CD4-positive, alpha-beta T cell (primary cell): Measurements from ENCODE around the gene AKAP9. TPM values are rescaled to one million over a fixed set of nuclear protein-coding genes. Genes with fewer than 3 reads are reported as not detected.

ENCODE experiments used
- ATAC-seq: fragments of 200-7000 bp; cut with Tn5 transposase; one replicate; pipeline ENCODE4 v1.10.0; 2022; ENCODE audit warnings: mild to moderate bottlenecking; ENCODE audit not compliant: poor library complexity
- CTCF ChIA-PET: fragments of 350-600 bp; sonication (Branson Sonifier 250); formaldehyde crosslinking; loops from one replicate; lab custom pipeline; 2021; ENCODE audit warnings: antibody characterized with exemption, inconsistent platforms; lab: Charles Lee
- POLR2A ChIA-PET: fragments of 350-600 bp; sonication (Branson Sonifier 250); formaldehyde crosslinking; loops from one replicate; lab custom pipeline; 2021; ENCODE audit warnings: antibody characterized with exemption, inconsistent platforms; lab: Charles Lee
- DNase-seq, 14 experiments: peaks; one replicate each; pipeline ENCODE4 v3.0.0-alpha.2; 2013 to 2020; ENCODE audit warnings: mixed read lengths in 2 of 14
- H3K27ac ChIP-seq, 2 donors: one replicate each; pipeline versions ENCODE4 v1.5.1 to v1.7.0; 2013; ENCODE audit warnings: low read length in 2 of 2, low read depth in 1 of 2, mild to moderate bottlenecking in 1 of 2
- H3K27me3 ChIP-seq, 2 experiments: 1 replicate in 1 of 2; 2 replicates in 1 of 2; pipeline versions ENCODE4 v1.6.1 to v1.7.0; 2013; ENCODE audit warnings: low read length in 2 of 2, control low read depth in 1 of 2, mild to moderate bottlenecking in 1 of 2, moderate library complexity in 1 of 2; ENCODE audit not compliant: insufficient read depth in 2 of 2, control insufficient read depth in 1 of 2
- H3K36me3 ChIP-seq: one replicate; pipeline ENCODE4 v1.6.1; 2013; ENCODE audit warnings: low read length, control low read depth; ENCODE audit not compliant: insufficient read depth
- H3K4me1 ChIP-seq: one replicate; pipeline ENCODE4 v1.6.1; 2013; ENCODE audit warnings: low read length, control low read depth; ENCODE audit not compliant: insufficient read depth
- H3K4me3 ChIP-seq: one replicate; pipeline ENCODE4 v1.5.1; 2013; ENCODE audit warnings: mild to moderate bottlenecking, low read length, moderate library complexity
- H3K9me3 ChIP-seq, 2 experiments: 1 replicate in 1 of 2; 2 replicates in 1 of 2; pipeline versions ENCODE4 v1.6.1 to v1.7.0; 2013; ENCODE audit warnings: low read length in 2 of 2, mild to moderate bottlenecking in 2 of 2, control low read depth in 1 of 2, moderate library complexity in 1 of 2; ENCODE audit not compliant: control insufficient read depth in 1 of 2, insufficient read depth in 1 of 2
- H3K27ac Mint-ChIP-seq: one replicate; pipeline ENCODE4 v1.8.0; 2020; ENCODE audit warnings: mixed read lengths
- H3K27me3 Mint-ChIP-seq: one replicate; pipeline ENCODE4 v1.8.0; 2021; ENCODE audit warnings: mixed read lengths
- H3K36me3 Mint-ChIP-seq: one replicate; pipeline ENCODE4 v1.8.0; 2021; ENCODE audit warnings: low read depth, mixed read lengths
- H3K4me1 Mint-ChIP-seq: one replicate; pipeline ENCODE4 v1.8.0; 2021; ENCODE audit warnings: low read depth, mixed read lengths
- H3K4me3 Mint-ChIP-seq: one replicate; pipeline ENCODE4 v1.8.0; 2020; ENCODE audit warnings: mild to moderate bottlenecking, mixed read lengths
- H3K9me3 Mint-ChIP-seq: one replicate; pipeline ENCODE4 v1.8.0; 2020; ENCODE audit warnings: mixed read lengths
- intact Hi-C, 2 experiments: fragments of 100-400 bp; cut with DNase I in 1 of 2; cut with micrococcal nuclease in 1 of 2; formaldehyde crosslinking; loops; one replicate each; pipeline versions ENCODE4 v1.15.1 to v1.9.0; 2023 to 2025; cut with DNase I, micrococcal nuclease
- total RNA-seq, 174 experiments: library from RNA in 2 of 174; stranded (reverse) in 2 of 174; gene quantifications; one replicate each; pipeline ENCODE4 v1.2.3 and lab custom pipeline; 2021 to 2026
- TF ChIP-seq, protein P1 (sequence below): fragments of 200-600 bp; IDR thresholded peaks from one replicate; pipeline ENCODE4 v1.8.0; 2022; ENCODE audit warnings: antibody characterized with exemption, mild to moderate bottlenecking

Gene AKAP9
- total RNA-seq, 2 experiments from 2014 or later = 62.5 to 64.8 TPM

DNA sequence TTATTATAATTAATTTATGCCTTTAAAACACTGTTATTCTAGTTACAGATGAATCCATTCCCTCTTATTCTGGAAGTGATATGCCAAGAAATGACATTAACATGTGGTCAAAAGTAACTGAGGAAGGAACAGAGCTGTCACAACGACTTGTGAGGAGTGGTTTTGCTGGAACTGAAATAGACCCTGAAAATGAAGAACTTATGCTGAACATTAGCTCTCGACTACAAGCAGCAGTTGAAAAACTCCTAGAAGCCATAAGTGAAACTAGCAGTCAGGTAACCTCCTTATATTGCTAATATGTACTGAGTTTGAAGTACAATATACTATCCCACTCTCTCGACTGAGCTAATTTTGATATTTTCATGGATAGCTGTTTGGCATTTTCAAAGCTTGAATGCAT, 112.0 kb downstream of the AKAP9 start:
- ChIA-PET CTCF (no interaction called here), POLR2A (no interaction called here)
- Histone ChIP-seq H3K27me3 (no peaks in the 10 kb centered on the region), H3K27ac (no peak overlapping the region), H3K4me3 (no peak overlapping the region), H3K4me1 (no peaks in the 10 kb centered on the region), H3K36me3 (peaks cover 30% of the 10 kb centered on the region), H3K9me3 (no peaks in the 10 kb centered on the region)
- no peaks in the 10 kb centered on the region for H3K9me3 Mint-ChIP-seq
- ATAC-seq (no peak), DNase-seq (no peak)
- H3K27ac Mint-ChIP-seq = no peak overlapping the region
- H3K27me3 Mint-ChIP-seq = no peaks in the 10 kb centered on the region
- peaks cover 18% of the 10 kb centered on the region for H3K4me1 Mint-ChIP-seq
- intact Hi-C loops = loop anchor here in 1 of 2 experiments (10.0 kb wide), 1 partner anchor 968 kb away; no protein-coding TSS in a partner anchor
- no peak overlapping the region for H3K4me3 Mint-ChIP-seq
- TF ChIP-seq, protein P1, sequence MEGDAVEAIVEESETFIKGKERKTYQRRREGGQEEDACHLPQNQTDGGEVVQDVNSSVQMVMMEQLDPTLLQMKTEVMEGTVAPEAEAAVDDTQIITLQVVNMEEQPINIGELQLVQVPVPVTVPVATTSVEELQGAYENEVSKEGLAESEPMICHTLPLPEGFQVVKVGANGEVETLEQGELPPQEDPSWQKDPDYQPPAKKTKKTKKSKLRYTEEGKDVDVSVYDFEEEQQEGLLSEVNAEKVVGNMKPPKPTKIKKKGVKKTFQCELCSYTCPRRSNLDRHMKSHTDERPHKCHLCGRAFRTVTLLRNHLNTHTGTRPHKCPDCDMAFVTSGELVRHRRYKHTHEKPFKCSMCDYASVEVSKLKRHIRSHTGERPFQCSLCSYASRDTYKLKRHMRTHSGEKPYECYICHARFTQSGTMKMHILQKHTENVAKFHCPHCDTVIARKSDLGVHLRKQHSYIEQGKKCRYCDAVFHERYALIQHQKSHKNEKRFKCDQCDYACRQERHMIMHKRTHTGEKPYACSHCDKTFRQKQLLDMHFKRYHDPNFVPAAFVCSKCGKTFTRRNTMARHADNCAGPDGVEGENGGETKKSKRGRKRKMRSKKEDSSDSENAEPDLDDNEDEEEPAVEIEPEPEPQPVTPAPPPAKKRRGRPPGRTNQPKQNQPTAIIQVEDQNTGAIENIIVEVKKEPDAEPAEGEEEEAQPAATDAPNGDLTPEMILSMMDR = no peak
- H3K36me3 Mint-ChIP-seq = peaks cover 47% of the 10 kb centered on the region

DNA sequence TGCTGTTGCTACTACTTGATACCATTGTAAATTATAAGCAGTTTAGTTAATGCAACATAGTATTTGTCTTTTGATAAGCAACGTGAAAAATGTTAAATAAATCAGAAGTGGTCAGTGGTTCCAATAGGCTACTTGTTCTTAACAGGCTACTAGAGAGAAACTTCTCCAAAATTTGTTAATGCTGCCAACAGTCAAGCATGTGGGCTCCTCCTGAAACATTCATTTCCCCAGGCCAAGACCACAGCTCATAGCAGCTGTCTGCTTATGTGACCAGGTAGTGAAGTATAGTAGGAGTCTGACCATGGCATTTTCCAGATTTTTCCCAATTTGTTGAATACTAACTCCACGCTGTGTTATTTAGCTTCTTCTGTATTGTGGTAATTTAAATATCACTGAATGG, 112.7 kb downstream of the AKAP9 start:
- peaks cover 45% of the 10 kb centered on the region for H3K36me3 Mint-ChIP-seq
- ChIA-PET CTCF (no interaction called here), POLR2A (no interaction called here)
- H3K27ac Mint-ChIP-seq = no peak overlapping the region
- no peaks in the 10 kb centered on the region for H3K9me3 Mint-ChIP-seq
- peaks cover 30% of the 10 kb centered on the region for H3K36me3 ChIP-seq
- TF ChIP-seq, protein P1 = no peak
- DNase-seq (no peak), ATAC-seq (no peak)
- no peaks in the 10 kb centered on the region for H3K27me3 Mint-ChIP-seq
- H3K27ac ChIP-seq = no peak overlapping the region
- H3K27me3 ChIP-seq = no peaks in the 10 kb centered on the region
- H3K4me3 Mint-ChIP-seq = no peak overlapping the region
- H3K9me3 ChIP-seq = no peaks in the 10 kb centered on the region
- intact Hi-C loops = loop anchor here in 1 of 2 experiments (10.0 kb wide), 1 partner anchor 969 kb away; no protein-coding TSS in a partner anchor
- no peak overlapping the region for H3K4me3 ChIP-seq
- H3K4me1 Mint-ChIP-seq = peaks cover 24% of the 10 kb centered on the region
- no peaks in the 10 kb centered on the region for H3K4me1 ChIP-seq

DNA sequence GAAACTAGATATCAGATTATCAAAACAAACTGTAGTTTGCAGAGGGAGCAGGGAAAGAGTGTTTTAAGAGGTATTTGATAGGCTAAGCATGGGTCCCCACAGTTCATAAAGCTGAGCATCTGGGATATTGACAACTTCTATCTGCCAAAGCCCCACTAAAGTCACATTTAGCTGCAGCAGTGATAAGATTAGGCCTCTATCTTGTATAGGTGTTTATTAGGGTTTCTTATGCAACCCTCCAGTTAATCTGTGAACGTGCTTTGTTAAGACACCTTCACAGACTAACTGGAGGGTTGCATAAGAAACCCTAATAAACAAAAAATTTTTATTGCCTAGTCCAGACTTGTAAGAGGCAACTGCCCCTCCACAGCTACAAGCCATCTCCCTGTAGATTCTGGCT, 115.6 kb downstream of the AKAP9 start:
- ChIA-PET POLR2A (interaction anchor here (0.9 kb wide), 1 partner anchor 392 kb away, joined by 3 read pairs; no protein-coding TSS in a partner anchor), CTCF (interaction anchor here (1.2 kb wide), 1 partner anchor 8 kb away, joined by 3 read pairs; no protein-coding TSS in a partner anchor)
- Histone ChIP-seq H3K4me1 (no peaks in the 10 kb centered on the region), H3K4me3 (no peak overlapping the region), H3K9me3 (no peaks in the 10 kb centered on the region), H3K27me3 (no peaks in the 10 kb centered on the region), H3K27ac (no peak overlapping the region), H3K36me3 (peaks cover 26% of the 10 kb centered on the region)
- H3K36me3 Mint-ChIP-seq = peaks cover 27% of the 10 kb centered on the region
- no peak overlapping the region for H3K27ac Mint-ChIP-seq
- no peak overlapping the region for H3K4me3 Mint-ChIP-seq
- no peak for ATAC-seq
- H3K9me3 Mint-ChIP-seq = no peaks in the 10 kb centered on the region
- no peaks in the 10 kb centered on the region for H3K27me3 Mint-ChIP-seq
- intact Hi-C loops = loop anchor here in 1 of 2 experiments (10.0 kb wide), 1 partner anchor 971 kb away; no protein-coding TSS in a partner anchor
- peaks cover 29% of the 10 kb centered on the region for H3K4me1 Mint-ChIP-seq
- TF ChIP-seq, protein P1 = no peak
- no peak for DNase-seq
